NCI-H2107 treated with DMSO at 0.1 percent for 48 hours (cell line): Measurements from ENCODE around the gene RO60.

Experiments
- DNase-seq: peaks from one replicate; lab custom pipeline; 2025; ENCODE audit not compliant: unreplicated experiment; lab: John Stamatoyannopoulos, UW

The RO60 gene

DNA sequence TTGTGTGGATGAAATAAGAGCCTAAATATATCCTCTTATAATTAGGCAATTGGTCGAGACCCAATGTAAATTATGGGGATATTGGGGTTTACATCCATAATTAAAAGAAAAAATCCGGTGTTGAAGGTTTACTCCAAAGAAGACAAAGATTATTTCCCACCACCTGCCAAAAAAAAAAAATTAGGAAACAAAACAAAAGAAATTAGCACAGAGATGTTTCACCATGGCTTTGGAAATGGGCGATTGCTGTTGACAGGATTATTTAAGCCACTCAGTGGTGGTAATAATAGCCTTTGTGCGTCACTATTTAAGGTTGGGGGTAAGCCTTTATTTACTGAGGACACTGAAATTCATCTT, 46.4 kb downstream of the RO60 start:
- no peak for DNase-seq

DNA sequence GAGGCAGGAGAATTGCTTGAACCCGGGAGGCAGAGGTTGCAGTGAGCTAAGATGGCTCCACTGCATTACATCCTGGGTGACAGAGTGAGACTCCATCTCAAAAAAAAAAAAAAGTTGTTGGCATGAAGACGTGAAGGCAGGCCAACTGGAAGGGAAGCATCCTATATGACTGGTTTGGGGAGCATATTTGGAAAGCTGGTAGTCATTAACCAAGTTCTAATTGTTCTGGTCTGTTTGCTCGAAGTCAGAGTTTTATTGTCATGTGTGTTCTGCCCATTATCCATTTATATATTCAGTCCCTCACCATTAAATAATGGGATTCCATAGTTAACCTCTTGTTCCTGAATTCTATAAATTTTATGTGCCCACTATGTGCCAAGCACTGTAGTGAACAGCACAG, 49.1 kb downstream of the RO60 start:
- no peak for DNase-seq
